Putamen (tissue), 1 donor: ENCODE data around the gene CCNC.

Experiments used
- DNase-seq: peaks from one replicate; pipeline ENCODE4 v3.0.0-alpha.2; 2016; ENCODE audit warnings: low spot score

CCNC gene

DNA sequence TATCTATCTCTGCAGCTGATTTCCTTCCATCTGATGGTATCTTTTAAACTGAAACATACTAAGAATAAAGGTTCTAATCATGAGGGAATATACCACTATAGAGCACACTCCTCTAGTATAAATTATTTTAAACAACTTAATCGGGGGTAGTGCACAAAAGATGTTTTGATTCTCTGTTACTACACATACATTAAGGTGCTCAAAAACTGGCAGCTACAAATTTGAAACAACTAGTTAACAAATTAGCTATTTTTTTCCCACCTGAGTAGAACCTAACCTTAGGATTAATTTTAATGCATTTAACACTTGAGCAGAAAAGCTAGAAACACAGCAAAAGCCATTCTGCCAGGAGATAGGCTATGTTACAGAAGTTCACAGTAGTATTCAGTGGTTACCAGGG, 23.0 kb downstream of the CCNC start:
- DNase-seq = no peak

DNA sequence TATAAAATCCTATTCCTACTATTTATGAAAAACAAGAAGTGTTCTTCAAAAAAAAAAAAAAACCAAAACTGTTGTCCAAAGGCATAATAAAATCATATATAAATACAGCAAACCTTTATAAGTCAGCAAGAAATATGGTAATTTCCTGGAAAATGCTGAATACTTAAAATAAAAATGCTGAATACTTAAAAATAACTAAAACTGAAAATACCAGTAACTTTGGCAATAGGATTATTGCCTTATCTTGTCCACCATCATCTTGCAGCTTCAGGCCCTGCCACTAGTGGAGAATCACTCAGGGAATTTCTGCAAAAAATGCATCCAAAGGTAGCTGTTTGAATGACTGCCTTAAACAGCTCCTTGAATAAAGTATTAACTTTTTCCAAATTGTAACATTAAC, 24.5 kb downstream of the CCNC start:
- DNase-seq = no peak

DNA sequence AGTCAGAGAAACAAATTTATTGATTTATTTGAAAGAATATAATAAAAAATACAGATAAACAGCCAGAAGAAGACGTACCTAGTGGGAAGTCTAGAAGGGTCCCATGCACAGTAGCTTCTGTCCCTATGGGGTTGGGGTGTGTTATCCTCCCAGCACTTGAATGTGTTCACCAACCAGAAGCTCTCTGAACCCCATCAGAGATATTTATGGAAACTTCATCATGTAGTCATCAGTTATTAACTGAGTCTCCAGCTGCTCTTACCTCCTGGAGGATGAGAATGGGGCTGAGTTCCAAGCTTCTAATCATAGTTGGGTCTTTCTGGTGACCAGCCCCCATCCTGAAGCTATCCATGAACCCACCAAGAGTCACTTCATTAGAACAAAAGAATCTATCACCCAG, 37.8 kb downstream of the CCNC start:
- DNase-seq = no peak

DNA sequence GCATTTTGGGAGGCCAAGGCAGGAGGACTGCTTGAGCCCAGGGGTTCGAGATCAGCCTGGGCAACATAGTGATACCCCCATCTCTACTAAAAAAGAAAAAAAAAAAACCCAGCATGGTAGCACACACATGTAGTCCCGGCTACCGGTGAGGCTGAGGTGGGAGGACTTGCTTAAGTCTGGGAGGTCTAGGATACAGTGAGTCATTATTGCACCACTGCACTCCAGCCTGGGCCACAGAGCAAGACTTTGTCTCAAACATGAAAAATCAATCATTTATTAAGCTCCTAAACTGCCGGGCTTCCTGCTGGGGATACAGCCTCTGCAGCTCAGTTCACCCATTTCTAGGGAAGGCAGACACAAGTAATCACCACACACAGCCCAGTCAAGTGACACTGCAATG, 45.9 kb downstream of the CCNC start:
- no peak for DNase-seq

DNA sequence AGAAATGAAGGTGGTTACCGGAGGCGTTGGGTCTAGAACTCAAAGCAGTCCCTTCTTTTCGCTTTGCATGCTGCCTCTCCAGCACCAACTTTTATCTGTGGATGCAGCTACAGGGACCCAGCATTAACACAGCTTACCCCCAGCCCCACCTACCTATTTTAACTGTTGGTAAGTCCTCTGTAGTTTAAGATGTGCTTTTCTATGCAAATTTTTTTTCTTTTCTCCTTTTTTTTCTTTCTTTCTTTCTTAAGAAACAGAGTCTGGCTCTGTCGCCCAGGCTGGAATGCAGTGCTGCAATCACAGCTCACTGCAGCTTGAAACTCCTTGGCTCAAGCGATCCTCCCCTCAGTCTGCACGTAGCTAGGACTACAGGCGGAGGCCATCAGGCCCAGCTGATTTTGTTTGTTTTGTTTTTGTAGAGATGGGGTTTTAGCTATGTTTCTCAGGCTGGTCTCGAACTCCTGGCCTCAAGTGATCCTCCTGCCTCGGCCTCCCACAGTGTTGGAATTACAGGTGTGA, 46.8 kb downstream of the CCNC start:
- DNase-seq = no peak

DNA sequence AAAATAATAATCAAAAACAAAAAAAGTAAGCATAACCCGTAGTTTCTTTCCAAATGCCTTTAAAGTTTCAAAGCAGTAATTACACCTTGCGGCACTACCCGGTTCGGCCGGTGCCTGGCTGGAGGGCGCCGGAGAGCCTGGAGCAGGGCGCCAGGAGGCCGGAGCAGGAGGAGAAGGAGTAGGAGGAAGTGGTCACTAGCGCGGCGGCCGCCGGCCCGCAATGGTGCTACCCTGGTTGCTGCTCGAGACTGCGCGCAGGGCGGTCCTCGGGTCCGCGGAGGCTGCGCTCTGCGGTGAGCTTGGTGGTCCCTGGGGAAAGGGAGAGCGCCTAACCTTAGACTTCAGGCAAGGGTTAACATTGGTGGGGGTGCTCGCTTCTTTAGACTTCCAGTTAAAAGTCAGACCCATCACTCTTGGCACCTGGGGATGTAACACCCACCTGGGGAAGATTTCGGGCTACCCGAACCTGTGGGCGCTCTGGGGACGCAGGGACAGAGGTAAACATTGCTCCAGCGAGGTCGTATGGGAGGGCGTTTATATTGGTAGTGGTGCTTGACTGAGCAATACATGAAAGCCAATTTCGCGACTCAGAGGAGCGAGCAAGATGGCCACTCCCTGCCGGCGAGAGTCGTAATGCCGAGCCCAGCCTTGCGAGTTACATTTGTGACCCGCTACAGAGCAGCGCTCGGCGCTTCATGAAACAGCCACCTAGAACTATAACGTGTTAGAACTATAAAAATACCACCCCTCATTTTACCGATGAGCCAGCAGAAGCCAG, 47.4 kb downstream of the CCNC start:
- DNase-seq = peak; percentile 80

DNA sequence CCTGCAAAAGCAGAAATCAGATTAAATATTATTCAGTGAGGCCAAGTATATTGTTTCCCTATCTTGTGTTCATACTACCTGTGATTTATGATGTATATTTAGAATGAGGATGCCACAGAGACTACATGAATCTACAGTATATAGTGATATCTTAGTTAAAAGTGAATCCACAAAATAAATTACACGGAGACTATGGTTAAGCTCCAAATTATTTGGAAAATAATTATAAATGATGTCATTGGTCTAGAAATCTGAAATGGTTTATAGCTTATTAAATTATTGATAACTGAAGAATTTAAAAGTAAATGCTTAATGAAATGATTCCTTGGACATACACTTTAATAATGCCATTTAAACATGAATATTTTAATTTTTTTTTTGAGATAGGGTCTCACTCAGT, 49.0 kb downstream of the CCNC start:
- no peak for DNase-seq

DNA sequence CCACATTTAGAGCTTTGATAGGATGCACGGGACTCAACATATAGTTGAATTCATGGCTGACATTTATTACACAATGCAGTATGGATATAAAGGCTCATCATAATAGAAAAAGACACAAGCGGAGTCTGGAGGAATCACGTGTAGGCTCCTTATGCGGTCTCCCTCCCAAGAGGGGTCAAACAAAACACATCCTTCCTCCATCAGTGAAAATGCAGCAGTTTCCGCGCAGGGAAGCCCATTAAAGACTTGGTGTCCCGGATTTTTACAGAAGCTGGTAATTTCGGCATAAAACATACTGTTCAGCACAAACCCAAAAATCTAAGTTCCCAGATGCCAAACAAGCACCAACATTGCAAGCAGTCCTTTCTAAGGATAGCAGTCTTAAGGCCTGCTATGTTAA, 54.4 kb downstream of the CCNC start:
- peak; percentile 14 for DNase-seq

DNA sequence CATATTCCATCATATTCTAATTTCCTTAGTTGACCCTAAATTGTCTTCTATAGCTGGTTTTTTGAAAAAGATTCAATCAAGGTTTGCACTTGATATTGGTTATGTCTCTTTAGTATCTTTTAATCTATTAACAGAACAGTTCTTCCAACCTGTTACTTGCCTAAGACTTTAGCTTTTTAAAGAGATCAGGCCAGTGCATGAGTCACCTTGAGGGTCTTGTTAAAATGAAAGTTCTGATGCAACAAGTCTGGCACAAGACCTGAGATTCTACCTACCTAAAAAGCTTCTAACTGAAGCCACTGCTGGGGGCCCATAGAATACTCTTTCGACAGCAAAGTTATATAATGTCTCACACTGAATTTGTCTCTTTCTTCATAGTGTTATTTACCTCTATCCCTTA, 56.4 kb downstream of the CCNC start:
- DNase-seq = no peak

DNA sequence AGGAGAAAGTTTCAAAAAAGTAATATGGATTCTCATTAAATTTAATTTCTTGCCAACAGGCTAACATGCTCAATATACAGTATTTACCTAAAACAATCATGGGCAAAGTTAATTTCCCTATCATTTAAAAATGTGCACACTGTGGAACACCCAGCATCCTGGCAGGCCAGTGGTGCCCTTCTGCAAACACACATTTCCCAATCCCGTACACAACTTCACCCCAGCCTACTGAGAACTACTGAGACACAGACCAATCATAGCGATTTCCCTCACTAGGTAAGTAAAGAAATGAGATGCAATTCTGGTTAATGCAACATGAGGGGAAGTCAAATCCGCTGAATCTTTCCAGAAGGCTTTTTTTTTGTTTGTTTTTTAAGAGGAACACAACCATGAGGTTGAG, 60.8 kb downstream of the CCNC start:
- DNase-seq = no peak

DNA sequence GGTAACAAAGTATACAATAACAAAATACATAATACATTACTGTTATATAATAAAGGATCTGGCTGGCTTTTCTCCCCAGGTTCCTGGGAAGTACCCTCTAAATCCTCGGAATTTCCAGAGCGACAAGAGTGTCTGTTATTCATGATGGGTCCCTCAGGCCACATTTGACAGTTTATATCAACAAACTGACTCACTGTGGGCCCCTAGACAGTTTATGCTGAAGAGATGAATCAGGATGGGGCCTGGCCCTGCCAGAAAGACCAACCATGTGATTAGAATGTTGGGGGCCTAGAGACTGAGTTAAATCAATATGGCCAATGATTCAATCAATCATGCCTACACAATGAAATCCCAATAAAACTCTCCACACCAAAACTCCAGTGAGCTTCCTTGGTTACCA, 66.7 kb downstream of the CCNC start:
- DNase-seq = no peak

DNA sequence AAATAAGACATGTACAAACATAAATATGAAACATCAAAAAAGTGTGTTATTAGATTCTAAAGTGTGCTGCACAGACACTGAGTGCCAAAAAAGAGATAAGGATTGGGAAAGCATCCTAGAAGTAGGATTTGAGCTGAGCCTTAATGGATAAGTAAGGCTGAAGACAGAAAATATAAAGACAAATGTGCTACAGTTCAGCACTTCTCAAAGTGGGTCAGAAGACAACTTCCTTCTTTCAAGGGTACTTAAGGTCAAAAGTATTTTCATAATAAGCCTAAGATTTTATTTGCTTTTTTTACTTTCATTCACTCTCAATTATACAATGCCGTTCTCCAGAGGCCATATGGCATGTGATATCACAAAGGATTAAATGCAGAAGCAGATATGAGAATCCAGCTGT, 70.0 kb downstream of the CCNC start:
- DNase-seq = no peak

DNA sequence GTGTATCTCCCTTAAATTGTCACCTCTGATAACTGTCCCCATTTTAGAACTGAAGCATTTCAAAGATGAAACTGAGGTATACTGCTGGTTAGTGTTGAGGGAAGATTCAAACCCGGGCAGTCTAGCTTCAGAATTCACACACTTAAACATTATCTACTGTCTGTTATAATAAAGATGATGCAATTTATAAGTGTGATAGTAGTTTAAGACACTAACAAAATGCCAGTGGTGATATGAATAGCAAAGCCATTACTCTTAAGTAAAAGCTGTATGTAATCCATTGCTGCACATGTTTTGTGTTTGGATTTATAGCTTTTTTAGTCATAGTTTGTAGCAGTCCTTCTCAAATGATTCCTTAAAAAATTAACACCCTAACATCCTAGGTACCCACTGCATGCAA, 73.0 kb downstream of the CCNC start:
- no peak for DNase-seq
